ENCODE results near the gene SPRYD4.
"Not testable (repeated sequence)": the region's sequence is repeated elsewhere in the genome, so short reads cannot be mapped to it uniquely, and the experiment has no call there.

Gene SPRYD4

GRCh38 chr12:56468216-56469006 is at the start of gene SPRYD4:
TSS of gene SPRYD4 (plus strand) at chr12:56468578. CDS start at chr12:56468592, 14 bp downstream.
- DNase-seq (ENCODE audit: low read depth in 2 of 3, low spot score in 1 of 3) = peak; percentile 89 to 90 (median 89)

GRCh38 chr12:56420411-56420810 is 48.0 kb upstream of the SPRYD4 start:
- no peak for DNase-seq (ENCODE audit: low read depth in 2 of 3, low spot score in 1 of 3)

GRCh38 chr12:56425193-56425592 is 43.2 kb upstream of the SPRYD4 start:
- no peak for DNase-seq (ENCODE audit: low read depth in 2 of 3, low spot score in 1 of 3)

- DNase-seq (ENCODE audit: low read depth in 2 of 3, low spot score in 1 of 3) = no peak
Measured at GRCh38 chr12:56425940-56426438, 42.4 kb upstream of the SPRYD4 start.

GRCh38 chr12:56431288-56431687 is 37.1 kb upstream of the SPRYD4 start:
- DNase-seq (ENCODE audit: low read depth in 2 of 3, low spot score in 1 of 3) = no peak

- no peak for DNase-seq (ENCODE audit: low read depth in 2 of 3, low spot score in 1 of 3)
Measured at GRCh38 chr12:56431850-56432249, 36.5 kb upstream of the SPRYD4 start.

- DNase-seq (ENCODE audit: low read depth in 2 of 3, low spot score in 1 of 3) = no peak
Measured at GRCh38 chr12:56434828-56435227, 33.5 kb upstream of the SPRYD4 start.

- no peak for DNase-seq (ENCODE audit: low read depth in 2 of 3, low spot score in 1 of 3)
Measured at GRCh38 chr12:56437430-56438176, 30.8 kb upstream of the SPRYD4 start.

- not testable (repeated sequence) for DNase-seq (ENCODE audit: low read depth in 2 of 3, low spot score in 1 of 3)
Measured at GRCh38 chr12:56443208-56443607, 25.2 kb upstream of the SPRYD4 start.

- peak; percentile 72 to 84 (median 75) for DNase-seq (ENCODE audit: low read depth in 2 of 3, low spot score in 1 of 3)
Measured at GRCh38 chr12:56448860-56449621, 19.3 kb upstream of the SPRYD4 start, which contains the start of gene TIMELESS. TSS of gene TIMELESS (minus strand) at chr12:56449426. CDS start at chr12:56434170, 15,256 bp downstream.

- no peak for DNase-seq (ENCODE audit: low read depth in 2 of 3, low spot score in 1 of 3)
Measured at GRCh38 chr12:56449622-56449984, 18.8 kb upstream of the SPRYD4 start.

- no peak for DNase-seq (ENCODE audit: low read depth in 2 of 3, low spot score in 1 of 3)
Measured at GRCh38 chr12:56450241-56450640, 18.1 kb upstream of the SPRYD4 start.

- DNase-seq (ENCODE audit: low read depth in 2 of 3, low spot score in 1 of 3) = no peak
Measured at GRCh38 chr12:56451147-56451546, 17.2 kb upstream of the SPRYD4 start.

- no peak for DNase-seq (ENCODE audit: low read depth in 2 of 3, low spot score in 1 of 3)
Measured at GRCh38 chr12:56454557-56454956, 13.8 kb upstream of the SPRYD4 start, which contains the start of gene MIP. TSS of gene MIP (minus strand) at chr12:56454657. CDS start at chr12:56454613, 44 bp downstream.

GRCh38 chr12:56457817-56458216 is 10.6 kb upstream of the SPRYD4 start:
- DNase-seq (ENCODE audit: low read depth in 2 of 3, low spot score in 1 of 3) = no peak

GRCh38 chr12:56461235-56462159 is 6.9 kb upstream of the SPRYD4 start:
- no peak for DNase-seq (ENCODE audit: low read depth in 2 of 3, low spot score in 1 of 3)

- no peak for DNase-seq (ENCODE audit: low read depth in 2 of 3, low spot score in 1 of 3)
Measured at GRCh38 chr12:56462565-56462964, 5.8 kb upstream of the SPRYD4 start.

GRCh38 chr12:56469007-56469930 is 891 bp downstream of the SPRYD4 start:
- peak in 1 of 3 donors; percentile 10 for DNase-seq (ENCODE audit: low read depth in 2 of 3, low spot score in 1 of 3)

- no peak for DNase-seq (ENCODE audit: low read depth in 2 of 3, low spot score in 1 of 3)
Measured at GRCh38 chr12:56474389-56474788, 6.0 kb downstream of the SPRYD4 start.
